HL-60 (cell line): ENCODE results near the gene MYOZ2.
"Not testable (repeated sequence)": the region's sequence is repeated elsewhere in the genome, so short reads cannot be mapped to it uniquely, and the experiment has no call there.

Source experiments
- DNase-seq, 2 experiments: peaks; one replicate each; pipeline ENCODE4 v3.0.0-alpha.2; 2010 to 2020; ENCODE audit warnings: low read depth in 1 of 2, low spot score in 1 of 2
- H3K27ac ChIP-seq: fragments of 250-450 bp; sonication (Bioruptor Pico); replicated peaks from 2 replicates; pipeline ENCODE4 v1.5.1; 2020; ENCODE audit warnings: mild to moderate bottlenecking, moderate library complexity
- H3K27me3 ChIP-seq: fragments of 250-450 bp; sonication (Bioruptor Pico); 2 replicates; pipeline ENCODE4 v1.5.1; 2021; ENCODE audit warnings: mild to moderate bottlenecking, moderate library complexity; ENCODE audit not compliant: insufficient read depth, poor library complexity, severe bottlenecking
- H3K4me3 ChIP-seq: replicated peaks from 2 replicates; pipeline ENCODE4 v1.5.1; 2011; ENCODE audit warnings: mild to moderate bottlenecking, control low read depth, low read length; ENCODE audit not compliant: insufficient read depth
- GABPA ChIP-seq: IDR thresholded peaks from 2 replicates; pipeline ENCODE4 v1.6.1; 2012; ENCODE audit warnings: low read depth
- POLR2AphosphoS5 ChIP-seq: IDR thresholded peaks from 2 replicates; pipeline ENCODE4 v1.6.1; 2012; ENCODE audit warnings: low read depth
- REST ChIP-seq: IDR thresholded peaks from 2 replicates; pipeline ENCODE4 v1.6.1; 2012; ENCODE audit warnings: low read depth; ENCODE audit not compliant: insufficient replicate concordance
- SPI1 ChIP-seq: IDR thresholded peaks from 2 replicates; pipeline ENCODE4 v1.6.1; 2012; ENCODE audit warnings: low read depth, mild to moderate bottlenecking, borderline replicate concordance
- TF ChIP-seq, protein P1 (sequence below): IDR thresholded peaks from one replicate; pipeline ENCODE4 v1.5.1; 2011; ENCODE audit warnings: low read length, control low read depth, inconsistent platforms; ENCODE audit not compliant: insufficient read depth

Gene MYOZ2

DNA sequence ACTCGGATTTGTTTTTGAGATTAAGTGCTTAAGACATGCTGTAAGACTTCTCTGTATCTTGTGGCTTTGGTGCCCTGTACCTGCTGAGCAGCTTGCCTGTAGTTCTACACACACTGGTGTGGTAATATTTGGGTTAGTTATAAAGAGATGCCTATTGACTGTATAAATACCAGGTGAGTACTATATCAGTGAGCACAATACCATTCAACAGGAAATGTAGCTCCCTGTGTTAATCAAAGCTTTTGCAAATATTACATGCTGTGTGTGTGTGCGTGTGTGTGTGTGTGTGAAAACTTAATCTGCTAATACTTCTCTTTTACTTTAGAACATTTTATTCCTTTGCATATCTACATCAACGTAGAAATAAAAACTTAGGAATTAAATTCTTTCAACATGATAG lies 30.1 kb downstream of the MYOZ2 start:
- Histone ChIP-seq H3K4me3 (no peak overlapping the region), H3K27ac (no peak overlapping the region), H3K27me3 (no peaks in the 10 kb centered on the region)
- no peak for TF ChIP-seq GABPA
- no peak for TF ChIP-seq SPI1
- no peak for TF ChIP-seq REST
- TF ChIP-seq, protein P1, sequence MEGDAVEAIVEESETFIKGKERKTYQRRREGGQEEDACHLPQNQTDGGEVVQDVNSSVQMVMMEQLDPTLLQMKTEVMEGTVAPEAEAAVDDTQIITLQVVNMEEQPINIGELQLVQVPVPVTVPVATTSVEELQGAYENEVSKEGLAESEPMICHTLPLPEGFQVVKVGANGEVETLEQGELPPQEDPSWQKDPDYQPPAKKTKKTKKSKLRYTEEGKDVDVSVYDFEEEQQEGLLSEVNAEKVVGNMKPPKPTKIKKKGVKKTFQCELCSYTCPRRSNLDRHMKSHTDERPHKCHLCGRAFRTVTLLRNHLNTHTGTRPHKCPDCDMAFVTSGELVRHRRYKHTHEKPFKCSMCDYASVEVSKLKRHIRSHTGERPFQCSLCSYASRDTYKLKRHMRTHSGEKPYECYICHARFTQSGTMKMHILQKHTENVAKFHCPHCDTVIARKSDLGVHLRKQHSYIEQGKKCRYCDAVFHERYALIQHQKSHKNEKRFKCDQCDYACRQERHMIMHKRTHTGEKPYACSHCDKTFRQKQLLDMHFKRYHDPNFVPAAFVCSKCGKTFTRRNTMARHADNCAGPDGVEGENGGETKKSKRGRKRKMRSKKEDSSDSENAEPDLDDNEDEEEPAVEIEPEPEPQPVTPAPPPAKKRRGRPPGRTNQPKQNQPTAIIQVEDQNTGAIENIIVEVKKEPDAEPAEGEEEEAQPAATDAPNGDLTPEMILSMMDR, result no peak
- no peak for TF ChIP-seq POLR2AphosphoS5
- DNase-seq, result no peak

- Histone ChIP-seq H3K27me3 (no peaks in the 10 kb centered on the region), H3K4me3 (no peak overlapping the region), H3K27ac (no peak overlapping the region)
- DNase-seq, result no peak
- TF ChIP-seq GABPA (no peak), POLR2AphosphoS5 (no peak), REST (peak; percentile 71), SPI1 (no peak)
- TF ChIP-seq, protein P1, result no peak
These were observed 34.6 kb downstream of the MYOZ2 start for GRCh38 chr4:119170195-119170594.

DNA sequence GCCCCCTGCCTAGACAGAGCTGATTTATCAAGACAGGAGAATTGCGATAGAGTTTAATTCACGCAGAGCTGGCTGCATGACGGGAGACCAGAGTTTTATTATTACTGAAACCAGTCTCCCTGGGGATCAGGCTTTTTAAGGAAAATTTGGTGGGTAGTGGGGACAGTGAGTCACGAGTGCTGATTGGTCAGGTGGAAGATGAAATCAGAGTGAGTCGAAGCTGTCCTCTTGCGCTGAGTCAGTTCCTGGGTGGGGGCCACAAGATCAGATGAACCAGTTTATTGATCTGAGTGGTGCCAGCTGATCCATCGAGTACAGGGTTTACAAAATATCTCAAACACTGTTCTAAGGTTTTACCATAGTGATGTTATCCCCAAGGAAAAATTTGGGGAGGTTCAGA lies 36.6 kb downstream of the MYOZ2 start:
- DNase-seq, result no peak
- Histone ChIP-seq H3K4me3 (no peak overlapping the region), H3K27ac (no peak overlapping the region), H3K27me3 (no peaks in the 10 kb centered on the region)
- TF ChIP-seq REST (no peak), SPI1 (no peak), GABPA (no peak), POLR2AphosphoS5 (no peak)
- TF ChIP-seq, protein P1, result no peak

DNA sequence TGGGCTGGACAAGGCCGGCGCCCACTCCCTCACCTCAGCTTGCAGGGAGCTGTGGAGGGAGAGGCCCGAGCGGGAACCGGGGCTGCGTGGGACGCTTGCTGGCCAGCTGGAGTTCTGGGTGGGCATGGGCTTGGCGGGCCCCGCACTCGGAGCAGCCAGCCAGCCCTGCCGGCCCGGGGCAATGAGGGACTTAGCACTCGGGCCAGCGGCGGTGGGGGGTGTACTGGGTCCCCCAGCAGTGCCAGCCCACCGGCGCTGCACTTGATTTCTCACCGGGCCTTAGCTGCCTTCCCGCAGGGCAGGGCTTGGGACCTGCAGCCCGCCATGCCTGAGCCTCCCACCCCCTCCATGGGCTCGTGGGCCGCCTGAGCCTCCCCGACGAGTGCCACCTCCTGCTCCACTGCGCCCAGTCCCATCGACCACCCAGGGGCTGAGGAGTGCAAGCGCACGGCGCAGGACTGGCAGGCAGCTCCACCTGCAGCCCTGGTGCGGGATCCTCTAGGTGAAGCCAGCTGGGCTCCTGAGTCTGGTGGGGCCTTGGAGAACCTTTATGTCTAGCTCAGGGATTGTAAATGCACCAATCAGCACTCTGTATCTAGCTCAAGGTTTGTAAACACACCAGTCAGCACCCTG lies 38.2 kb downstream of the MYOZ2 start:
- not testable (repeated sequence) for H3K27ac ChIP-seq, H3K4me3 ChIP-seq, DNase-seq, H3K27me3 ChIP-seq
